Skeletal muscle satellite cell (primary cell): ENCODE data around the gene NOP53.
"Not testable (repeated sequence)": the region's sequence is repeated elsewhere in the genome, so short reads cannot be mapped to it uniquely, and the experiment has no call there.

Experiments used
- H3K27me3 ChIP-seq: 2 replicates; pipeline ENCODE4 v1.7.0; 2013; ENCODE audit warnings: low read length; ENCODE audit not compliant: control insufficient read depth, insufficient read depth
- H3K36me3 ChIP-seq: 2 replicates; pipeline ENCODE4 v1.7.0; 2013; ENCODE audit warnings: mild to moderate bottlenecking, control low read depth, low read length; ENCODE audit not compliant: insufficient read depth
- H3K4me1 ChIP-seq: 2 replicates; pipeline ENCODE4 v1.7.0; 2013; ENCODE audit warnings: low read length; ENCODE audit not compliant: control insufficient read depth, insufficient read depth
- H3K4me2 ChIP-seq: 2 replicates; pipeline ENCODE4 v1.7.0; 2013; ENCODE audit warnings: mild to moderate bottlenecking, low read length
- H3K4me3 ChIP-seq: 2 replicates; pipeline ENCODE4 v1.7.0; 2013; ENCODE audit warnings: low read length
- H3K9ac ChIP-seq: 2 replicates; pipeline ENCODE4 v1.7.0; 2013; ENCODE audit warnings: mild to moderate bottlenecking, low read depth, low read length, moderate library complexity
- H3K9me3 ChIP-seq: replicated peaks from 2 replicates; pipeline ENCODE4 v1.7.0; 2013; ENCODE audit warnings: mild to moderate bottlenecking, control low read depth, low read length

NOP53 gene

GRCh38 chr19:47741544-47742140 lies 3.7 kb upstream of the NOP53 start:
- H3K27me3 ChIP-seq = no peaks in the 10 kb centered on the region
- H3K4me2 ChIP-seq = no peak overlapping the region
- peaks cover 32% of the 10 kb centered on the region for H3K36me3 ChIP-seq
- no peak overlapping the region for H3K4me3 ChIP-seq
- H3K9me3 ChIP-seq = no peaks in the 10 kb centered on the region
- H3K4me1 ChIP-seq = peaks cover 27% of the 10 kb centered on the region
- H3K9ac ChIP-seq = no peak overlapping the region

DNA sequence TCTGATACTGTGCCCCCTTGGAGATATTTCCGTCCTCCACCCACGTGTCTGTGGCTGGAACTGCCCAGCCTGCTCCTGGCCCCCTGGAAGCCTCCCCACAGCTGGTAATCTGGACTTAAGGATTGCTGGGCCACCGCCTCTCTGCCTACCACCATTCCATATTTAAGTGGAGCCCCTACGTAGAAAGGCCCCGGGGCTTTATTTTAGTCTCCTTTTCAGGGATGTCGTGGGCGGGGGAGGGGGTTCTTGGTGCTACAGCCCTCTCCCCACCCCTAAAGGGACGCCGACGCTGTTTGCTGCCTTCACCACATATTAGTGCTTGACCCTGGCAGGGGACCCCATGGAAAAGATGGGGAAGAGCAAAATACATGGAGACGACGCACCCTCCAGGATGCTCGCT lies 2.7 kb upstream of the NOP53 start:
- Histone ChIP-seq H3K9me3 (no peaks in the 10 kb centered on the region), H3K4me1 (peaks cover 27% of the 10 kb centered on the region), H3K27me3 (no peaks in the 10 kb centered on the region), H3K9ac (peak overlapping the region; percentile 85), H3K4me3 (peak overlapping the region; percentile 53), H3K4me2 (peak overlapping the region; percentile 84), H3K36me3 (peaks cover 36% of the 10 kb centered on the region)

- H3K36me3 ChIP-seq = peaks cover 32% of the 10 kb centered on the region
- peak overlapping the region; percentile 71 for H3K9ac ChIP-seq
- peak overlapping the region; percentile 89 for H3K4me3 ChIP-seq
- peak overlapping the region; percentile 82 for H3K4me2 ChIP-seq
- H3K4me1 ChIP-seq = peaks cover 27% of the 10 kb centered on the region
- H3K27me3 ChIP-seq, H3K9me3 ChIP-seq: not testable (repeated sequence)
Measured at GRCh38 chr19:47746129-47746528, 783 bp downstream of the NOP53 start.

GRCh38 chr19:47749326-47749725 lies 4.0 kb downstream of the NOP53 start:
- Histone ChIP-seq H3K36me3 (peaks cover 45% of the 10 kb centered on the region), H3K27me3 (no peaks in the 10 kb centered on the region), H3K9me3 (no peaks in the 10 kb centered on the region), H3K4me1 (peaks cover under 1% of the 10 kb centered on the region), H3K4me2 (no peak overlapping the region), H3K4me3 (no peak overlapping the region), H3K9ac (no peak overlapping the region)

- Histone ChIP-seq H3K9ac (no peak overlapping the region), H3K4me1 (no peaks in the 10 kb centered on the region), H3K27me3 (no peaks in the 10 kb centered on the region), H3K9me3 (no peaks in the 10 kb centered on the region), H3K4me3 (no peak overlapping the region), H3K4me2 (no peak overlapping the region), H3K36me3 (peaks cover 53% of the 10 kb centered on the region)
Measured at GRCh38 chr19:47750752-47751151, 5.4 kb downstream of the NOP53 start.

DNA sequence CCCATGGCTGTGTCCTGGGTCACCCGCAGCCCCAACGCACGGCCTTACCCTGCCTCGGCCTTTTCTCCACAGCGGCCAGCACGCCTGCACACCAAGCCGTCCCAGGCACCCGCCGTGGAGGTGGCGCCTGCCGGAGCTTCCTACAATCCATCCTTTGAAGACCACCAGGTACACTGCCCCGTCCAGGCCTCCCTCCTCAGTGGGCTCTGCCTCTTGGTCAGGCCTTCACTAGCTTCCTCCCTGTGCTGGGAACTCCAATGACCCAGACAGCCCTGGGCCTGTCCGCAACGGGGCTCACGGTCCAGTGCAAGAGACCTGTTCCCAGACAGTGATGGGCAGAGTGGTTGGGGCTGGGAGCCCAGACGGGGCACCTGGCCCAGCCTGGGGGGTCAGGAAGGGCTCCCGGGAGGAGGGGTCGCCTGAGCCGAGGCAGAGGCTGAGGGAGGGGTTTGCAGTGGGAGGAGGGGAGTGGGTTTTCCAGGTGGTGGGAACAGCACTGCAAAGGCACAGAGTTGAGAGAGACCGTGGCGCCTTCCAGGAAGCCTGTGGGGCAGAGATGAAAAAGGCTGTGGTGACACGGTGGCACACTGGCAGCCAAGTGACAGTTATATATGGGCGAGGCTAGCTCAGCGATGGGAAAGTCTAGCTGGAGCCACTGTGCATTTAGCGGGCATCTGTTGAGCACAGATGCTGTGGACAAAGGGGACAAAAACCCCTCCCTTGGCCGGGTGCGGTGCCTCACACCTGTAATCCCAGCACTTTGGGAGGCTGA lies 7.3 kb downstream of the NOP53 start:
- H3K4me3 ChIP-seq = no peak overlapping the region

GRCh38 chr19:47754206-47755064 lies 9.1 kb downstream of the NOP53 start:
- no peaks in the 10 kb centered on the region for H3K27me3 ChIP-seq
- H3K36me3 ChIP-seq = peaks cover 75% of the 10 kb centered on the region
- no peaks in the 10 kb centered on the region for H3K9me3 ChIP-seq
- no peak overlapping the region for H3K4me2 ChIP-seq
- no peak overlapping the region for H3K4me3 ChIP-seq
- H3K9ac ChIP-seq = no peak overlapping the region
- no peaks in the 10 kb centered on the region for H3K4me1 ChIP-seq

More for the DNA sequence above, 7.3 kb downstream of the NOP53 start:
- H3K36me3 ChIP-seq = peaks cover 65% of the 10 kb centered on the region
- H3K9me3 ChIP-seq = no peaks in the 10 kb centered on the region
- H3K9ac ChIP-seq = no peak overlapping the region
- no peak overlapping the region for H3K4me2 ChIP-seq
- no peaks in the 10 kb centered on the region for H3K4me1 ChIP-seq
- H3K27me3 ChIP-seq = no peaks in the 10 kb centered on the region

DNA sequence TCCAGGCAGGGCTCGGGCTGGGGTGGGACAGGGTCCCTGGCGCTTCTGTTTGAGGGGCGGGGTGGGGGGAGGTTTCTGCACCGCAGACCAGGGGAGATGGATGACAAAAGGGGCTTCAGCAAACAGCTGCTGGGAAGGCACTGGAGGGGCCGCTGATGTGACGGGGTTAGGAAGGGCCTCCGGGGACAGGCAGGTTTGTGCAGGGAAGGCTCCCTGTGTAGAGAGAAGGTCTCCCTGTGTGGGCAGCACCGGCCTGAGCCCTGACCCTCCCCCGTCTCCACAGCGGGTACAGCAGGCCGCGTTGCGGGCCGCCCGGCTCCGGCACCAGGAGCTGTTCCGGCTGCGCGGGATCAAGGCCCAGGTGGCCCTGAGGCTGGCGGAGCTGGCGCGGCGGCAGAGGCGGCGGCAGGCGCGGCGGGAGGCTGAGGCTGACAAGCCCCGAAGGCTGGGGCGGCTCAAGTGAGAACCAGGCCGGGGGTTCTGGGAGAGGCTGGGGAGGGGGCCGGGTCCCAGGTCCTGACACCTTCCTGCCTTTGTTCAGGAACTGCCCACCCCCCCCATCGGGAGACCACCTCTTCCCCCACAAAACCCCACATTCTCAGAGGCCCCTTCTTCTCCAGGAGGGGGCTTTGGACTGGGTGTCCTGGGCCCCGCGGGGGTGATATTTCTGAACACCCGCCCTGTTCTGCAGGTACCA lies 9.9 kb downstream of the NOP53 start:
- H3K9ac ChIP-seq = no peak overlapping the region
- no peaks in the 10 kb centered on the region for H3K4me1 ChIP-seq
- H3K4me2 ChIP-seq = no peak overlapping the region
- no peaks in the 10 kb centered on the region for H3K27me3 ChIP-seq
- H3K9me3 ChIP-seq = no peaks in the 10 kb centered on the region
- H3K36me3 ChIP-seq = peaks cover 73% of the 10 kb centered on the region
- H3K4me3 ChIP-seq = no peak overlapping the region

- Histone ChIP-seq H3K9me3 (no peaks in the 10 kb centered on the region), H3K27me3 (no peaks in the 10 kb centered on the region), H3K4me1 (no peaks in the 10 kb centered on the region), H3K36me3 (peaks cover 68% of the 10 kb centered on the region), H3K4me2 (no peak overlapping the region), H3K4me3 (no peak overlapping the region), H3K9ac (no peak overlapping the region)
Measured at GRCh38 chr19:47755762-47756626, 10.6 kb downstream of the NOP53 start.

- Histone ChIP-seq H3K36me3 (peaks cover 62% of the 10 kb centered on the region), H3K4me2 (no peak overlapping the region), H3K27me3 (no peaks in the 10 kb centered on the region), H3K9me3 (no peaks in the 10 kb centered on the region), H3K9ac (no peak overlapping the region), H3K4me3 (no peak overlapping the region), H3K4me1 (no peaks in the 10 kb centered on the region)
Measured at GRCh38 chr19:47756627-47756929, 11.2 kb downstream of the NOP53 start.
